GM19043 (cell line): ENCODE results near the gene SPACA7.
"Not testable (repeated sequence)": the region's sequence is repeated elsewhere in the genome, so short reads cannot be mapped to it uniquely, and the experiment has no call there.

ENCODE experiments used
- ATAC-seq: cut with Tn5 transposase; IDR thresholded peaks from one replicate; pipeline ENCODE4 v1.9.1; 2021; ENCODE audit warnings: low read depth; ENCODE audit not compliant: unreplicated experiment

The SPACA7 gene

GRCh38 chr13:112349681-112350080 lies 26.5 kb upstream of the SPACA7 start:
- no peak for ATAC-seq

GRCh38 chr13:112350300-112350699 lies 25.9 kb upstream of the SPACA7 start:
- no peak for ATAC-seq

DNA sequence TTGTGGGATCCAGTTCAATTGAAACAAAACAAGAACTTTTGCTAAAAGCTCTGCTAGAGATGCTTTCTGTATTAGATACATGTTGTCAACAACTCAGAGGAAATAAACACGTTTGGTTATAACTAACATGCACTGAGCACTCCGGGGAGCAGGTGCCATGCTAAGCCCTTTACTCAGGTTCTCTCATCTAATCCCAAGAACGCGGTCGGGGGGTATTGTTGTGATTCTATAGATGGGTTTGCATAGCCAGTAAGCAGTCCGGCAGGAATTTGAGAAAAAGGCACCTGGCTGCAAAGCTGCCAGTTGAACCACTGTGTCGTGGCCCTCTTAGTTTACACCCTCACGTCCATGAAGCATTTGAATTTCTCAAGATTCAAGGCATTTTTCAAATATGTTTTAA lies 24.3 kb upstream of the SPACA7 start:
- ATAC-seq, result no peak

- ATAC-seq, result no peak
These were observed 22.3 kb upstream of the SPACA7 start for GRCh38 chr13:112353856-112354255.

- ATAC-seq, result no peak
These were observed 21.6 kb upstream of the SPACA7 start for GRCh38 chr13:112354330-112355273.

- ATAC-seq, result no peak
These were observed 20.8 kb upstream of the SPACA7 start for GRCh38 chr13:112355274-112355838.

DNA sequence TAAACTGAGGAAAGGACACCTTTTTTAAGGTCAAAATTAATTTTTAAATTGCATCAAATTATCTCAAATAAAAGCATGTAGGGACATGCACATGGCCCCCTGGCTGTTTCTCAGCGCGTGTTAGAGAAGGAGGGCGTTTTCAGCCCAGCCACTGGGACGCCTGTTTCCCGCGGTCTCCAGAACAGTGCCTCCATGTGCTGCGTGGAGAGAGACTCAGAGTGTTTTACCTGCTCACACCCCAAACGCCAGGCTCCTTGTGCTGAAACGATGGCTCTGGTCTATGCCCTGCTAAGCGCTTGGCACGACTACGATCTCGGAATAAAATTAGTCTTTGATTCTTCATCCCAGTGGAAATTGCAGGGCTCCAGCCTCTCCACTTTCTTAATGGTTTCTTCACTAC lies 20.0 kb upstream of the SPACA7 start:
- no peak for ATAC-seq

GRCh38 chr13:112358156-112358555 lies 18.0 kb upstream of the SPACA7 start:
- no peak for ATAC-seq

DNA sequence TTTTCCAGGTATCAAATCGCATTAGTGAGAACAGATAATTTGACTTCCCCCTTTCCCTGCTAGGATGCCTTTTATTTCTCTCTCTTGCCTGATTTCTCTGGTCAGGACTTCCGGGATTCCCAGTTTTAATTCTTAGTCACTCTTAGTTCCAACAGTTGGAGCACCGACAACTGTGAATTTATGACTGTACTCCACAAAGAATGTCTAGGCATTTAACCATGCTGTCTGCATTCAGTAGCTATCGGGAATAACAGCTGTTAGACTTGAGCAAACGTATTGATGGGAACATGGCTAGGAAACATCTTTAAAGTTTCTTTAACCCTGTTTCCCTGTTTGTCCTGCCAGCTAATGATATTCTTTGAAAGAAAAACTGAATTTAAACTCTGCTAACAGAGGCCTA lies 14.1 kb upstream of the SPACA7 start:
- no peak for ATAC-seq

GRCh38 chr13:112363867-112364528 lies 12.2 kb upstream of the SPACA7 start:
- no peak for ATAC-seq

DNA sequence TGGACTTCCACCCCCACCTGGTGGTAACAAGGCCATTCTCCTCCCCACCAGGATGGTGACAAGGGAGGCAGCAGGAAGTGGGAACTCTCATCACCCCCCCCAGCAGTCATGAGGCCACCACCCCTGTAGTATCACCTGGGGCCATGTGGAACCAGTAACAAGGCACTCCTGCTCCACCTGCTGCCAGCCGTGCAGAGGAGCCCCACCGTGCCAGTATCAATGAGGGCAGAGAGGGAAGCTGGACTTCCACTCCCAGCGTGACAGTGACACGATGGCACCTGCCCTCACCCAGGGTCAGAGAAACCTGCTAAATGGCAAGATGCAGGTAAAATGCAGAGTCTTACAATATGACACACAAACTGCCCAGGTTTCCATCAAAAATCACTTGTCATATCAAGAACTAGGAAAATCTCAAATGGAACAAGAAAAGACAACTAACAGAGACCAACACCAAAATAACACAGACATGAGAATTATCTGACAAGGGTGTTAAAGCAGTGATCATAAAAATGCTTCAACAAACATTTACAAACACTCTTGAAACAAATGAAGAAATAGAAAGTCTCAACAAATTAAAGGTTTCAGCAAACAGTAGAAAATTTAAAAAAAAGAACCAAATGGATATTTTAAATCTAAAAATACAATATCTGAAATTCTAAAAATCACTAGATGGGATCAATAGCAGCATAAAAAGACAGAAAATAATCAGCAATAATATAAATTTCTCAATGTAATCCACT lies 9.1 kb upstream of the SPACA7 start:
- ATAC-seq, result no peak

GRCh38 chr13:112368883-112369282 lies 7.3 kb upstream of the SPACA7 start:
- no peak for ATAC-seq

DNA sequence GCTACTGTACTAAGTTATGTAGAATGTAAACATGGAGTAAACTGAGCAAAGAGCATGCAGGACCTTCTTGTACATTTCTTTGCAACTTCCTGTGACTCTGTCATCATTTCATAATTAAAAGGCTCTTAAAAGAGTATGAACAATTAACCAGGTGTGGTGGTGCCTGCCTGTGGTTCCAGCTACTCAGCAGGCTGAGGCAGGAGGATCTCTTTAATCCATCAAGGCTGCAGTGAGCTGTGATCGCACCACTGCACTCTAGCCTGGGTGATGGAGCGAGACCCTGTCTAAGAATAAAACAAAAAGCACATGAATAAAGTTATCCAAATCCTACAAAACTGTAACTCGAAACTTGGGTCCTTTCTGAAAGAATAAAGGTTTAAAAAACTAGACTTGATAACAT lies 5.8 kb upstream of the SPACA7 start:
- ATAC-seq, result no peak

- ATAC-seq, result no peak
These were observed 1.9 kb upstream of the SPACA7 start for GRCh38 chr13:112374271-112374670.

GRCh38 chr13:112391746-112392145 lies 15.6 kb downstream of the SPACA7 start:
- no peak for ATAC-seq

- ATAC-seq, result no peak
These were observed 16.6 kb downstream of the SPACA7 start for GRCh38 chr13:112392719-112393118.

- not testable (repeated sequence) for ATAC-seq
These were observed 18.9 kb downstream of the SPACA7 start for GRCh38 chr13:112395022-112395421.

DNA sequence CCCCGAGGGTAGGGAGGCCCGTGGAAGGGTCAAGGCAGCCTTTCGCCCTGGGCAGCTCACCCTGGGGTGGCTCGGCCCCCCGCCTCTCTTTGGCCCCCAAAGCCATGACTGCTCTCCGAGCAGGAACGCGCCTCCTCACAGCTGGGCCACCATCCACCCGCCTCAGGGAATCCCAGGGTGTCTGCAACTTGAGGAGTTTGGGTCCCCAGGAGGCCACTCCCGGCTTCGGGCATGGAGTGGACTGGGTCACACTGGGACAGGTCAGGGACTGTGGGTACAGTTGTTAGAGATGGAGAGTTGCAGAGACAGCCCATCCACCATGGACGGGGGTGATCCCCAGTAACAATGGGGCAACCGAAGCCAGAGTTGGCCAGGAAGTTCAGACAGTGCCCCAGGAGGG lies 19.8 kb downstream of the SPACA7 start:
- not testable (repeated sequence) for ATAC-seq

GRCh38 chr13:112397108-112397507 lies 21.0 kb downstream of the SPACA7 start:
- no peak for ATAC-seq

DNA sequence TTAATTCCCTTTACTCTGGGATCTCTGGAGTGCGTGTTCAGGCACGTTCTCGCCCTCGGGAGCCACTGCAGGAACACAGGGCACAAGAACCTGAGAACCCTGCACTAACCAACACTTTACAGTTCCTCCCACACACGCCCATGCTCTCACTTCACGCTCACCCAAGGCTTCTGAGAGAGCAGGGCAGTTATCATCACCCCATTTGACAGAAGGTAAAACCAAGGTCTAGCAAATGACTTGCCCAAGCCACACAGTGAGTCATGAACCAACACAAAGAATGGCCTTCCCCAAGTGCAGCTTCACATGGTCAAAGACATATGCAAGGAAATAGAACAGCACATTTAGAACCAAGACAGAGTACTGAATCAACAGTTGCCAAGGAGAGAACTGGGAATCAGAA lies 22.2 kb downstream of the SPACA7 start:
- not testable (repeated sequence) for ATAC-seq

DNA sequence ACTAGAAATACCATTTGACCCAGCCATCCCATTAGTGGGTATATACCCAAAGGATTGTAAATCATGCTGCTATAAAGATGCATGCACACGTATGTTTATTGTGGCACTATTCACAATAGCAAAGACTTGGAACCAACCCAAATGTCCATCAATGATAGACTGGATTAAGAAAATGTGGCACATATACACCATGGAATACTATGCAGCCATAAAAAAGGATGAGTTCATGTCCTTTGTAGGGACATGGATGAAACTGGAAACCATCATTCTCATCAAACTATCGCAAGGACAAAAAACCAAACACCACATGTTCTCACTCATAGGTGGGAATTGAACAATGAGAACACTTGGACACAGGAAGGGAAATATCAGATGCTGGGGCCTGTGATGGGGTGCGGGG lies 33.7 kb downstream of the SPACA7 start:
- not testable (repeated sequence) for ATAC-seq
